Prostate gland (tissue), 2 donors: ENCODE measurements around the gene RSPH9. TPM values are rescaled to one million over a fixed set of nuclear protein-coding genes. Genes with fewer than 3 reads are reported as not detected.

Source experiments
- DNase-seq: peaks from one replicate; pipeline ENCODE4 v3.0.0-alpha.2; 2019; ENCODE audit warnings: low spot score
- H3K27ac ChIP-seq, 2 donors: fragments of 200-600 bp; sonication (generic); 2 replicates each; pipeline ENCODE4 v1.5.1; 2017 to 2019
- H3K27me3 ChIP-seq: fragments of 200-600 bp; sonication (generic); replicated peaks from 2 replicates; pipeline ENCODE4 v1.5.1; 2019; ENCODE audit not compliant: insufficient read depth
- H3K36me3 ChIP-seq, 2 donors: fragments of 200-600 bp; sonication (generic); 1 replicate in 1 of 2; 2 replicates in 1 of 2; pipeline versions ENCODE4 v1.5.1 to v1.8.1; 2017 to 2019
- H3K4me1 ChIP-seq: fragments of 200-600 bp; sonication (generic); replicated peaks from 2 replicates; pipeline ENCODE4 v1.5.1; 2019
- H3K4me3 ChIP-seq, 2 donors: fragments of 200-600 bp; sonication (generic); 2 replicates each; pipeline ENCODE4 v1.5.1; 2017 to 2019
- H3K9me3 ChIP-seq: fragments of 200-600 bp; sonication (generic); 2 replicates; pipeline ENCODE4 v1.5.1; 2017
- POLR2A ChIP-seq: fragments of 450-650 bp; IDR thresholded peaks from one replicate; pipeline ENCODE4 v1.6.1; 2016; ENCODE audit warnings: antibody characterized with exemption, mild to moderate bottlenecking
- POLR2AphosphoS5 ChIP-seq: sonication (generic); formaldehyde crosslinking; IDR thresholded peaks from one replicate; pipeline ENCODE4 v1.6.1; 2017; ENCODE audit warnings: antibody characterized with exemption
- WGBS: methylation state at CpG from one replicate; pipeline ENCODE4 v1.1.5; 2018; 5-methylcytosine and 5-hydroxymethylcytosine counted together
- intact Hi-C: fragments of 100-400 bp; cut with DNase I; formaldehyde crosslinking; loops from one replicate; pipeline ENCODE4 v1.14.2; 2022
- total RNA-seq, 2 donors: library from RNA; depleted of rRNA; stranded (reverse); fragments of >200 nt; gene quantifications; one replicate each; pipeline ENCODE4 v1.1.0, GENCODE V29; 2016
- TF ChIP-seq, protein P1 (sequence below), 4 experiments: fragments of 200-600 bp in 2 of 4; fragments of 450-650 bp in 2 of 4; sonication (generic) in 2 of 4; IDR thresholded peaks; 1 replicate in 3 of 4; 2 replicates in 1 of 4; pipeline ENCODE4 v1.5.1; 2016 to 2019; ENCODE audit warnings: antibody characterized with exemption in 4 of 4, mild to moderate bottlenecking in 2 of 4, moderate library complexity in 2 of 4

Gene RSPH9
- total RNA-seq, 2 donors from 2014 or later = 0.23 to 1.9 TPM

DNA sequence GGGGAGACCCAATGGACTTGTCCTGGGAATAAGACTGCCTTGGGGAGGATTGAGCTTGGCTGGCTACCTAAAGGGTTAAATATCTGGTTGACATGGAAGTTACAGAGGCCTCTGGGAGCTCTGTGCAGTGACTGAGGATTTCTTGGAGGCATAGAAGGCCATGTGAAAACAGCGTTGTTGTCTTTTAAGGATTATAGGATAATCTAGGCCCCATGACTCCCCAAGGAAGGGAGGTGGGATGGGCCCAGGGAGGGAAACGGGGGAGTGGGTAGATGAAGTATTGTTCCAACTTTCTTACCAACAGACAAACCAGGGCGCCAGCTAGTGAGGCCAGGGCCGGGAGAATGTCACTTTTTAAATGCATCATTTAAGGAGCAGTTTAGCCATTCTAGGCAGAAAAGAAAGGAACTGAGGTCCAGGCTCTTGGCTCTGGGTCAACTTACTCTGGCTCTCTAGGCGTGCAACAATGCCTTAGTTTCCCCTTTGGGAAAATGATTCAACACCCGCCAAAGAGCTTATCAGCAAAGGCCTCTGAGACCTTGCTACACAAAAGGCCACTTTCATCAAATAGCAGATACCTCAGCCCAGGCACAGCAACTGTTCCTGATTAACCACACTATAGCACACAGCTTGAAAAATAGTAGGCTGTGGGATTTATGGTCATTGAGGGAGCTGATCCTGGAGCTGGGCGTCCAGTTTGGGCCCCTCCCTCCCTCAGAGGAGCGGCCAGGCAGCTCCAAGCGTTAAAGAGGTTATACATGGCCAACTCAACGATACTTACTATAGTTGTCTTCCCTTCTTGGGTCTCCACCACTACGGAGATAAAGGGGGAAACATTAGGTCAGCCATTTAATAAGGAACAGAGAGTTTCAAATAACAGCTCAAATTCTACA is 35.7 kb downstream of the RSPH9 start:
- H3K4me3 ChIP-seq = no peak overlapping the region
- TF ChIP-seq, protein P1, sequence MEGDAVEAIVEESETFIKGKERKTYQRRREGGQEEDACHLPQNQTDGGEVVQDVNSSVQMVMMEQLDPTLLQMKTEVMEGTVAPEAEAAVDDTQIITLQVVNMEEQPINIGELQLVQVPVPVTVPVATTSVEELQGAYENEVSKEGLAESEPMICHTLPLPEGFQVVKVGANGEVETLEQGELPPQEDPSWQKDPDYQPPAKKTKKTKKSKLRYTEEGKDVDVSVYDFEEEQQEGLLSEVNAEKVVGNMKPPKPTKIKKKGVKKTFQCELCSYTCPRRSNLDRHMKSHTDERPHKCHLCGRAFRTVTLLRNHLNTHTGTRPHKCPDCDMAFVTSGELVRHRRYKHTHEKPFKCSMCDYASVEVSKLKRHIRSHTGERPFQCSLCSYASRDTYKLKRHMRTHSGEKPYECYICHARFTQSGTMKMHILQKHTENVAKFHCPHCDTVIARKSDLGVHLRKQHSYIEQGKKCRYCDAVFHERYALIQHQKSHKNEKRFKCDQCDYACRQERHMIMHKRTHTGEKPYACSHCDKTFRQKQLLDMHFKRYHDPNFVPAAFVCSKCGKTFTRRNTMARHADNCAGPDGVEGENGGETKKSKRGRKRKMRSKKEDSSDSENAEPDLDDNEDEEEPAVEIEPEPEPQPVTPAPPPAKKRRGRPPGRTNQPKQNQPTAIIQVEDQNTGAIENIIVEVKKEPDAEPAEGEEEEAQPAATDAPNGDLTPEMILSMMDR (IDR thresholded peaks at IDR 0.05) = no peak
- TF ChIP-seq POLR2AphosphoS5 = no peak
- no peak for TF ChIP-seq POLR2A
- peak overlapping the region in 1 of 2 donors; percentile 62 for H3K27ac ChIP-seq
- no peak for DNase-seq
- H3K36me3 ChIP-seq = peaks cover 3 to 11% of the 10 kb centered on the region in 2 donors
- 78% methylated on average over 11 of the region's 11 CpGs for WGBS
- no peaks in the 10 kb centered on the region for H3K27me3 ChIP-seq
- H3K4me1 ChIP-seq = peaks cover 23% of the 10 kb centered on the region
- H3K9me3 ChIP-seq = no peaks in the 10 kb centered on the region
- intact Hi-C loops = no loop called here

DNA sequence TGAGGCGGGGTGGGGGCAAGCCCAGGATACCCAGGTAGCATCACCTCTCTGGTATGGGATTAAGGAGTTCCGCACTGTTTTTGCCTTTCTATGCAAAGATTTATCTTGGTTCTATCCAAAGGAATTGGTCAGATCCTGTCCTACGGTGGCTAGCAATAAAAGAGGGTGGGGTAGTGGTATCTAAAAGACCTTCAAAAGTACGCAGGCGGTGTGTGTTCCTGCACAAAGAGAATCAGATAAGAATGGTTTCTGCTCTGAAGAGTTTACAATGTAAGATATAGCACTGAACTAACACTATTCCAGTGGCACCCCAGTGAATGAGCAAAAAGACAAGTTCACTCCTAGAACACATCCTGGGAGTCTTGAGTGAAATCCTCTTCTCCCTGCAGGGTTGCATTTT is 36.5 kb downstream of the RSPH9 start:
- no peak overlapping the region for H3K4me3 ChIP-seq
- intact Hi-C loops = no loop called here
- TF ChIP-seq POLR2AphosphoS5 (no peak), POLR2A (no peak)
- TF ChIP-seq, protein P1 (IDR thresholded peaks at IDR 0.05) = no peak
- peaks cover 3 to 11% of the 10 kb centered on the region in 2 donors for H3K36me3 ChIP-seq
- peak overlapping the region in 1 of 2 donors; percentile 62 for H3K27ac ChIP-seq
- no peaks in the 10 kb centered on the region for H3K9me3 ChIP-seq
- H3K4me1 ChIP-seq = peaks cover 26% of the 10 kb centered on the region
- no peak for DNase-seq
- H3K27me3 ChIP-seq = no peaks in the 10 kb centered on the region
- WGBS = 64% methylated on average over 5 of the region's 5 CpGs

DNA sequence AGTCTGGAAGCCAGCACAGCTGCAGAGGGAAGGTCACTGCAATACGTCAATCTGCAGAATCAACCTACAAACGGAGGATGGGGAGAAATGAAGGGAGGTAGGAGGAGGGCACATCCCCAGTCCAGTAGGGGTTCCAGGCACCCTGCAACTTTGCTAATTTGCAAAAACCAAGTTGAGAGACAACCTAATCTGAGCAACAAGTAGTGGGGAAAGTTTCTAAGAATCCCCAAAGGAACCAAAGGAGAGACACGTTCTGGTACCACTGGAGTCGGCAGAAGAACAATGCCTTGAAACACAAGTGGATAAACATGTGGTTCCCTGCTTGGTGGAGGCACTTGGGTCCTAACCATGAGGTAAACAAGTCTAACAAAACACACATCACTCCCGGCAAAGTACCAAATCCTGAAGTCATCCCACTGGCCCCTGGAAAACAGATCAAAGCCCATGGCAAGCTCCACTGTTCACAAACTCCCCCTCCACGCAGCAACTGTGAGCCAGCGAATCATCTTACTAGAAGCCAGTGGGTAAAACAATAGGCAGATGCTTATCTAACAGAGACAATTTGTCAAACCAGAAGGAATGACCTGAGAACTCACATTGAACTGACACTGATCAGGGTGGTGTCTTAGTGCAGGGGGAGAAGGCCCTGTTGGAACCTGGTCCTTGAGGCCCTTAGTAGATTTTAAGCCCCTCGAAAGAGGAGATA is 38.0 kb downstream of the RSPH9 start:
- no peak for DNase-seq
- intact Hi-C loops = no loop called here
- WGBS = 30% methylated on average over 8 of the region's 8 CpGs
- Histone ChIP-seq H3K36me3 (no peaks in the 10 kb centered on the region), H3K27me3 (no peaks in the 10 kb centered on the region), H3K4me1 (peaks cover 28% of the 10 kb centered on the region), H3K4me3 (no peak overlapping the region), H3K27ac (peak overlapping the region in 1 of 2 donors; percentile 62), H3K9me3 (no peaks in the 10 kb centered on the region)
- TF ChIP-seq, protein P1 (IDR thresholded peaks at IDR 0.05) = no peak
- TF ChIP-seq POLR2AphosphoS5 = no peak
- TF ChIP-seq POLR2A = no peak

DNA sequence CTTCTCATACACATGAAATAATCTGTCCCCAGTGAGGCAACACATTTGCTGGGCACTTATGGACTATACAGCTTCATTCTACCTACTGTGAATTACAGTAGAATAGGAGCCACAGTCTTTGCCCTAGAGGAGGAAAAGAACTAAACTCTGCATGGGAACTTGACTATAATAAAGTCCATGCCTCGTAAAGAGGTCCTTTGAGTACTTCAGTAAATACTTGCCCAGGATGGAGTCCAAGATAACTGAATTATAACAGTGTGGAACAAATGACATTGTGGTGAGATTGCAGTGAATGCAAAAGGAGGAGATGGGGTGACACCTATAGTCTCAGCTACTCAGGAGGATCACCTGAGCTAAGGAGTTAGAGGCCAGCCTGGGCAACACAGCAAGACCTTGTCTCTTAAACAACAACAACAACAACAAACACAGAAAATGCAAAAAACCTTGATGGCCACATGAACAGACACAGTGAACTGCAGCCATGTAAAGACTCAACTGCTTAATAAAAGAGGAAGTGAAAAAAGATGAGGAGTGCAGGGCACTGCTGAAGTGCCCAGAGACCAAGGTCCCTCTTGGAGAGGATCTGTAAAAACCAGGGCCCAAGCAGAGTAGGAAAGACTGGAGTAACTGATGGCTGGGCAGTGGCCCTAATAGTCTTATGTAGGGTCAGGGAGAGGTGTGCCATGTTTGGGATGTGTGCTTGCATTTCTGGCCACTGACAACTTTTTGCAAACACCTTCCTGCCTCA is 39.0 kb downstream of the RSPH9 start:
- Histone ChIP-seq H3K4me3 (no peak overlapping the region), H3K36me3 (no peaks in the 10 kb centered on the region), H3K4me1 (peaks cover 28% of the 10 kb centered on the region), H3K27ac (peak overlapping the region in 1 of 2 donors; percentile 62), H3K27me3 (no peaks in the 10 kb centered on the region), H3K9me3 (no peaks in the 10 kb centered on the region)
- TF ChIP-seq, protein P1 (IDR thresholded peaks at IDR 0.05) = peak in 1 of 4 experiments; percentile 10
- TF ChIP-seq POLR2A (no peak), POLR2AphosphoS5 (peak; percentile 86)
- peak; percentile 53 for DNase-seq
- 21% methylated on average over 1 of the region's 1 CpG for WGBS
- intact Hi-C loops = no loop called here
